ENCODE results near the gene KLC3. TPM values are rescaled to one million over a fixed set of nuclear protein-coding genes. Genes with fewer than 3 reads are reported as not detected.

Gene KLC3
- total RNA-seq, 1 donor from 2014 or later = 0.52 TPM

DNA sequence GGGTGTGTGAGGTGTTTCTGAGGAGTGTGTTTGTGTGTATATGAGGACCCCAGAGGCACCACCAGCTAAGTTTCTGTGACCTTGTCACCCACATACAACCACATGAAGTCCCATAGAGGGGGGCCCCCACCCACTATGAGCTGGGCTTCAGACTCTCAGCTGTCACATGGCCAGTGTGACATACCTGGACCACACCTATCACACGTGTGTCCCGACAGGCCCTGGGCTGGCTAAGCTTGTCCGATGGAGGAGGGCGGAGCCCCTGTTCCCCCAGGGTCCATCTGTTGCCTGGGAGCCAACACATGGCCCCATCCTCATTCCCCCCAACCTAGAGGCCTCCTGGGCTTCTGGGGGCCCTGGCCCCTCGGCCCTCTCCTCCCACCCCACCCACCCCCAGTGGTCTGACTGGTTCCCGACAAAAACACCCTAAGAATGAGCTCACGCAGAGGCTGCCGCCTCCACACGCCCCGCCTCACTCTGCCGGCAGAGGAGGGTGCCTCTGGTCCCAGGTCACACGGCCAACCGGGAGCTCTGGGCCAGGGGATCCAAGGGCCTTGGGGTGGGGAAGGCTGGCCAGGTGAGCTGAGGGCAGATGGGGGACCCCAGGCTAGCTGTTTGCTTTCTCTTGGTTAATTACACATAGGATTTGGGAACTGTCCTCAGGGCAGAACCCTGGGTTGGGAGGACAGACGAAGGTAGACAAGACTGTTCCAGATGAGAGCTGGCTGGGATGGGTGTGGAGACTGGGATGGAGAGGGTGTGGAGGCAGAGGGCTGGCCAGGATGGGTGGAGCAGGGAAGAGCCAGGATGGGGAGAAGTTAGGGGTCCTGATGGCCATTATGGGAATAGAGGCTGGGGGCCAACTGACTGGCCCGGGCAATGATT lies 4.3 kb downstream of the KLC3 start:
- Histone ChIP-seq H3K4me3 (ENCODE audit: low read length in 3 of 3) (no peak overlapping the region), H3K9ac (ENCODE audit: low read depth in 1 of 3, low read length in 3 of 3) (no peak overlapping the region), H3K27me3 (ENCODE audit: control insufficient read depth in 3 of 3, insufficient read depth in 3 of 3, low read length in 3 of 3) (peaks cover 35 to 55% (median 36%) of the 10 kb centered on the region in 3 donors), H3K9me3 (ENCODE audit: control insufficient read depth in 3 of 3, low read length in 3 of 3) (no peaks in the 10 kb centered on the region), H3K4me1 (ENCODE audit: control insufficient read depth in 3 of 3, insufficient read depth in 3 of 3, low read length in 3 of 3) (peaks cover 0 to 9% (median 2%) of the 10 kb centered on the region in 3 donors), H3K36me3 (ENCODE audit: control insufficient read depth in 3 of 3, insufficient read depth in 3 of 3, low read length in 3 of 3) (no peaks in the 10 kb centered on the region), H3K27ac (ENCODE audit: low read depth, low read length) (no peak overlapping the region)

DNA sequence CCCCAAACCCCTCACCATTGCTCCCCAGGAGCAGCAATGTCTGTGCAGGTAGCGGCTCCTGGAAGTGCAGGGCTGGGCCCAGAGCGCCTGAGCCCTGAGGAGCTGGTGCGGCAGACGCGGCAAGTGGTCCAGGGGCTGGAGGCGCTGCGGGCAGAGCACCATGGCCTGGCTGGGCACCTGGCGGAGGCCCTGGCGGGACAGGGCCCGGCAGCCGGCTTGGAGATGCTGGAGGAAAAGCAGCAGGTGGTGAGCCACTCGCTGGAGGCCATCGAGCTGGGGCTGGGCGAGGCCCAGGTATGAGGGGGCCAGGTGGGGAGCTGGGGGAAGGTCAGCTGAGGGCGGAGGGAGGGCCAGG lies 4.9 kb downstream of the KLC3 start:
- no peaks in the 10 kb centered on the region for H3K36me3 ChIP-seq (ENCODE audit: control insufficient read depth in 3 of 3, insufficient read depth in 3 of 3, low read length in 3 of 3)
- H3K9ac ChIP-seq (ENCODE audit: low read depth in 1 of 3, low read length in 3 of 3) = no peak overlapping the region
- peaks cover 29 to 50% (median 30%) of the 10 kb centered on the region in 3 donors for H3K27me3 ChIP-seq (ENCODE audit: control insufficient read depth in 3 of 3, insufficient read depth in 3 of 3, low read length in 3 of 3)
- no peaks in the 10 kb centered on the region for H3K9me3 ChIP-seq (ENCODE audit: control insufficient read depth in 3 of 3, low read length in 3 of 3)
- no peak overlapping the region for H3K4me3 ChIP-seq (ENCODE audit: low read length in 3 of 3)
- peaks cover 0 to 6% (median 0%) of the 10 kb centered on the region in 3 donors for H3K4me1 ChIP-seq (ENCODE audit: control insufficient read depth in 3 of 3, insufficient read depth in 3 of 3, low read length in 3 of 3)
- H3K27ac ChIP-seq (ENCODE audit: low read depth, low read length) = no peak overlapping the region

- no peaks in the 10 kb centered on the region for H3K9me3 ChIP-seq (ENCODE audit: control insufficient read depth in 3 of 3, low read length in 3 of 3)
- H3K36me3 ChIP-seq (ENCODE audit: control insufficient read depth in 3 of 3, insufficient read depth in 3 of 3, low read length in 3 of 3) = peaks cover 4 to 5% (median 4%) of the 10 kb centered on the region in 3 donors
- H3K4me1 ChIP-seq (ENCODE audit: control insufficient read depth in 3 of 3, insufficient read depth in 3 of 3, low read length in 3 of 3) = peaks cover 0 to 3% (median 0%) of the 10 kb centered on the region in 3 donors
- peaks cover 23 to 40% (median 26%) of the 10 kb centered on the region in 3 donors for H3K27me3 ChIP-seq (ENCODE audit: control insufficient read depth in 3 of 3, insufficient read depth in 3 of 3, low read length in 3 of 3)
- H3K27ac ChIP-seq (ENCODE audit: low read depth, low read length) = no peak overlapping the region
- no peak overlapping the region for H3K9ac ChIP-seq (ENCODE audit: low read depth in 1 of 3, low read length in 3 of 3)
- peak overlapping the region in 1 of 3 donors; percentile 13 for H3K4me3 ChIP-seq (ENCODE audit: low read length in 3 of 3)
Observed at GRCh38 chr19:45346449-45346848, 5.9 kb downstream of the KLC3 start.

DNA sequence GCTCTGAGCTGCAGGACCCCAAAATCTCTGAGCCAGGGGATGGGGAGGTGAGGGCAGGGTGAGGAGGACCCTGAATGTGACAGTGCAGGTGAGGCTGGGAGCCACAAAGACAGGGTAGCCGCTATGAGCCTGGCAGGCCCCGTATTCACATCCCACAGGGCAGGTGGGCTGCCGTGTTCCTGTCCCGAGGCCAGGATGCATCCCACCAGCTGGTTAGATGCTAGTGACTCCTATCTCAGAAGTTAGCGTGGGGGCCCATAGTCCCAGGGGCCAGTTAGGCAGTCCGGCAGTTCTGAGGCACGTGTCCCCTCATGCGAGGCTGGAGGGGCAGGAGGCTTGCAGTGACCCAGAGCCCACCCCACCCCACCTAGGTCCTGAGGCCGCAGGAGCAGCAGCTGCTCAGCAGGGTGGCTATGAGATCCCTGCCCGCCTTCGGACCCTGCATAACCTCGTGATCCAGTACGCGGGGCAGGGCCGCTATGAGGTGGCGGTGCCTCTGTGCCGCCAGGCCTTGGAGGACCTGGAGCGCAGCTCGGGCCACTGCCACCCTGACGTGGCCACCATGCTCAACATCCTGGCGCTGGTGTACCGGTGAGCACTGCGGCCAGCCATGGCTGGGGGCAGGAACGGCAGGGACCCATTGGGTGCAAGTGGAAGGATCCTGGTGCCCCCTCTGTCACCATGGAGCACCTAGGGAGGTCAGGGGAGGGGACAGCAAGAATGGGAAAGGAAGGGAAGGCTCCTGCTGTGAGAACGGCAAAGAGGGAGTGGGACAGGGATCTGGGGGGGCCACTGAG lies 7.2 kb downstream of the KLC3 start:
- Histone ChIP-seq H3K27me3 (ENCODE audit: control insufficient read depth in 3 of 3, insufficient read depth in 3 of 3, low read length in 3 of 3) (peaks cover 16 to 33% (median 21%) of the 10 kb centered on the region in 3 donors), H3K27ac (ENCODE audit: low read depth, low read length) (no peak overlapping the region), H3K36me3 (ENCODE audit: control insufficient read depth in 3 of 3, insufficient read depth in 3 of 3, low read length in 3 of 3) (peaks cover 7 to 15% (median 14%) of the 10 kb centered on the region in 3 donors), H3K9ac (ENCODE audit: low read depth in 1 of 3, low read length in 3 of 3) (no peak overlapping the region), H3K4me1 (ENCODE audit: control insufficient read depth in 3 of 3, insufficient read depth in 3 of 3, low read length in 3 of 3) (peaks cover 0 to 3% (median 0%) of the 10 kb centered on the region in 3 donors), H3K9me3 (ENCODE audit: control insufficient read depth in 3 of 3, low read length in 3 of 3) (no peaks in the 10 kb centered on the region), H3K4me3 (ENCODE audit: low read length in 3 of 3) (no peak overlapping the region)

DNA sequence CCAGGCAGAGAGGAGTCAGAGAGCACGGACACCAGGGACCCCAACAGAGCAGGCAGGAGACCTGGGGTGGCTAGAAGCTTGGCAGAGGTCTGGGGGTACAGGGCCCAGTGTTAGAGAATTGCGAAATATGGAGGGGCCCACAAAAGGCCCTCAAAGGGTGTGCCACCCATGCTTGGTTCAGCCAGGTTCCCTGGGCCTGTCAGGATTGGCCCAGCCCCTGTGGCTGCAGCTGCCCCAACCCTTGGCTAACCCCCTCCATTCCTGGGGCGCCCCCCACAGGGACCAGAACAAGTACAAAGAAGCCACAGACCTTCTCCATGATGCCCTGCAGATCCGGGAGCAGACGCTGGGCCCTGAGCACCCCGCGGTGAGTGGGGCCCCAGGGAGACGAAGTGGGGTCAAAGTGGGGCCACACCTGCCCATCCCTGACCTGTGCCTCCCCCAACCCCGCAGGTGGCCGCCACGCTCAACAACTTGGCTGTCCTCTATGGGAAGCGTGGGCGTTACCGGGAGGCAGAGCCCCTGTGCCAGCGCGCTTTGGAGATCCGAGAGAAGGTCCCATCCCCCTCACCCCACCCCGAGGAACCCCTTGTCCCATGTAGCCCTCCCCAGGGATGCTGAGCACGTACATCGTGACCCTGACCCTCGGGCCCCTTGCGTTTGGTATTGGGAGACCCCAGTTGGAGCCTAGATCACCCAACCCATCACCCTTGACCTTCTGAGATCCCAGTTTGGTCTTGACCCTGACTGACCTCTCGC lies 8.0 kb downstream of the KLC3 start:
- H3K27ac ChIP-seq (ENCODE audit: low read depth, low read length) = no peak overlapping the region
- no peak overlapping the region for H3K4me3 ChIP-seq (ENCODE audit: low read length in 3 of 3)

DNA sequence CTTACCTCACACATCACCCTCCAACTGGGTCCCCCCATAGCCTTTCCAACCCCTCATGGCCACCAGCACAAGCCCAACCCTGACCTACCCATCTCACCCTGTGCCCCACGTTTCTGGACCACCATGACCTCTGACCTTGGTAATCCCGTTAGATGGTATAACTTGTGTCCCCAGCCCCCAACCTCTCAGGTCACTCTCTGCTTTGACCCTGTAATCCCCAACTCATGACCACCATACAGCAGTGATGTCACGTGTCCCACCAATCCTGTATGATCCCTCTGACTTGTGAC lies 8.5 kb downstream of the KLC3 start:
- no peak overlapping the region for H3K27ac ChIP-seq (ENCODE audit: low read depth, low read length)
- H3K27me3 ChIP-seq (ENCODE audit: control insufficient read depth in 3 of 3, insufficient read depth in 3 of 3, low read length in 3 of 3) = peaks cover 14 to 30% (median 21%) of the 10 kb centered on the region in 3 donors
- no peaks in the 10 kb centered on the region for H3K9me3 ChIP-seq (ENCODE audit: control insufficient read depth in 3 of 3, low read length in 3 of 3)
- peaks cover 15 to 26% (median 22%) of the 10 kb centered on the region in 3 donors for H3K36me3 ChIP-seq (ENCODE audit: control insufficient read depth in 3 of 3, insufficient read depth in 3 of 3, low read length in 3 of 3)
- H3K9ac ChIP-seq (ENCODE audit: low read depth in 1 of 3, low read length in 3 of 3) = no peak overlapping the region
- no peak overlapping the region for H3K4me3 ChIP-seq (ENCODE audit: low read length in 3 of 3)
- H3K4me1 ChIP-seq (ENCODE audit: control insufficient read depth in 3 of 3, insufficient read depth in 3 of 3, low read length in 3 of 3) = peaks cover 0 to 3% (median 0%) of the 10 kb centered on the region in 3 donors

More for the DNA sequence above, 8.0 kb downstream of the KLC3 start:
- H3K27me3 ChIP-seq (ENCODE audit: control insufficient read depth in 3 of 3, insufficient read depth in 3 of 3, low read length in 3 of 3) = peaks cover 14 to 30% (median 21%) of the 10 kb centered on the region in 3 donors
- H3K9ac ChIP-seq (ENCODE audit: low read depth in 1 of 3, low read length in 3 of 3) = no peak overlapping the region
- H3K36me3 ChIP-seq (ENCODE audit: control insufficient read depth in 3 of 3, insufficient read depth in 3 of 3, low read length in 3 of 3) = peaks cover 13 to 20% (median 20%) of the 10 kb centered on the region in 3 donors
- peaks cover 0 to 3% (median 0%) of the 10 kb centered on the region in 3 donors for H3K4me1 ChIP-seq (ENCODE audit: control insufficient read depth in 3 of 3, insufficient read depth in 3 of 3, low read length in 3 of 3)
- H3K9me3 ChIP-seq (ENCODE audit: control insufficient read depth in 3 of 3, low read length in 3 of 3) = no peaks in the 10 kb centered on the region

DNA sequence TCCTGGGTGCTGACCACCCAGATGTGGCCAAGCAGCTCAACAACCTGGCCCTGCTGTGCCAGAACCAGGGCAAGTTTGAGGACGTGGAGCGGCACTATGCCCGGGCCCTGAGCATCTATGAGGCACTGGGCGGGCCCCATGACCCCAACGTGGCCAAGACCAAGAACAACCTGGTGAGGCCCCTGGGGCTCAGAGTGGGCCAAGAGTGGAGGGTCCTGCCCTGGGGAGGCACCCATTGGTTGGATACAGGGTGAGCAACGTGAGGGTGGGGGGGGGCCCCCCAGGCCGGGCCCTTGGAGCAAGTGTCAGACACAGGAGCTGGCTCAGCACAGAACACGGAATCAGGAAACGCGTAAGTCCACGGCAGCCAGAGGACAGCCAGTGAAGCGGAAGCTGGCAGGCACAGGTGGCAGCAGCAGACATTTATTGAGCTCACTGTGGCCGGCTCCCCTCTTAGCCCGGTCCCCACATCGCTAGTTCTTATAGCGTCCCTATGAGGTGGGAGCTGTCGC lies 8.9 kb downstream of the KLC3 start:
- H3K36me3 ChIP-seq (ENCODE audit: control insufficient read depth in 3 of 3, insufficient read depth in 3 of 3, low read length in 3 of 3) = peaks cover 18 to 29% (median 25%) of the 10 kb centered on the region in 3 donors
- H3K4me3 ChIP-seq (ENCODE audit: low read length in 3 of 3) = no peak overlapping the region
- H3K4me1 ChIP-seq (ENCODE audit: control insufficient read depth in 3 of 3, insufficient read depth in 3 of 3, low read length in 3 of 3) = peaks cover 0 to 3% (median 0%) of the 10 kb centered on the region in 3 donors
- peaks cover 14 to 30% (median 21%) of the 10 kb centered on the region in 3 donors for H3K27me3 ChIP-seq (ENCODE audit: control insufficient read depth in 3 of 3, insufficient read depth in 3 of 3, low read length in 3 of 3)
- no peak overlapping the region for H3K27ac ChIP-seq (ENCODE audit: low read depth, low read length)
- no peaks in the 10 kb centered on the region for H3K9me3 ChIP-seq (ENCODE audit: control insufficient read depth in 3 of 3, low read length in 3 of 3)
- H3K9ac ChIP-seq (ENCODE audit: low read depth in 1 of 3, low read length in 3 of 3) = no peak overlapping the region

DNA sequence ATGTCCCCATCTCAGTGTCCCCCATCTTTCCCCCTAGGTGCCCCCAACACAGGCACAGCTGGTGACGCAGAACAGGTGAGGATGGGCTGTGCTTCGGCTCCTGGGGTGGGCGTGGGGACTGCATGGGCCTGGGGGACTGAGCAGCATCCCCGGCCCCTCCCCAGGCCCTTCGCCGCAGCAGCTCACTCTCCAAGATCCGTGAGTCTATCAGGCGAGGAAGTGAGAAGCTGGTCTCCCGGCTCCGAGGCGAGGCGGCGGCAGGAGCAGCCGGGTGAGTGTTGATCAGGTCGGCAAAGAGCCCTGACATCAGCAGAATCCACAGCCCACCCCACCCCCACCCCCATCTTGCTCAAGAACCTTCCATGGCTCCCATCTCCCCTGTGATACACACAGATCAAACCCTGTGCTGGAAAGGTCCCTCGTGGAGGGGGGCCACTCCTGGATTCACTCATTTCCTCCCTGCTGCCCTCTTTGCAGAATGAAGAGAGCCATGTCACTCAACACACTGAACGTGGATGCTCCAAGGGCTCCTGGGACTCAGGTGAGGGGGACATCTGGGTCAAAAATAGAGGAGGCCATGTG lies 10.0 kb downstream of the KLC3 start:
- Histone ChIP-seq H3K27me3 (ENCODE audit: control insufficient read depth in 3 of 3, insufficient read depth in 3 of 3, low read length in 3 of 3) (peaks cover 9 to 23% (median 19%) of the 10 kb centered on the region in 3 donors), H3K4me3 (ENCODE audit: low read length in 3 of 3) (no peak overlapping the region), H3K9me3 (ENCODE audit: control insufficient read depth in 3 of 3, low read length in 3 of 3) (no peaks in the 10 kb centered on the region), H3K36me3 (ENCODE audit: control insufficient read depth in 3 of 3, insufficient read depth in 3 of 3, low read length in 3 of 3) (peaks cover 23 to 31% (median 31%) of the 10 kb centered on the region in 3 donors), H3K27ac (ENCODE audit: low read depth, low read length) (no peak overlapping the region), H3K4me1 (ENCODE audit: control insufficient read depth in 3 of 3, insufficient read depth in 3 of 3, low read length in 3 of 3) (peaks cover 0 to 3% (median 0%) of the 10 kb centered on the region in 3 donors), H3K9ac (ENCODE audit: low read depth in 1 of 3, low read length in 3 of 3) (no peak overlapping the region)

- H3K9me3 ChIP-seq (ENCODE audit: control insufficient read depth in 3 of 3, low read length in 3 of 3) = no peaks in the 10 kb centered on the region
- H3K27ac ChIP-seq (ENCODE audit: low read depth, low read length) = no peak overlapping the region
- peaks cover 9 to 14% (median 14%) of the 10 kb centered on the region in 3 donors for H3K27me3 ChIP-seq (ENCODE audit: control insufficient read depth in 3 of 3, insufficient read depth in 3 of 3, low read length in 3 of 3)
- H3K4me1 ChIP-seq (ENCODE audit: control insufficient read depth in 3 of 3, insufficient read depth in 3 of 3, low read length in 3 of 3) = peaks cover 0 to under 1% (median 0%) of the 10 kb centered on the region in 3 donors
- H3K36me3 ChIP-seq (ENCODE audit: control insufficient read depth in 3 of 3, insufficient read depth in 3 of 3, low read length in 3 of 3) = peaks cover 25 to 35% (median 31%) of the 10 kb centered on the region in 3 donors
- H3K9ac ChIP-seq (ENCODE audit: low read depth in 1 of 3, low read length in 3 of 3) = no peak overlapping the region
- no peak overlapping the region for H3K4me3 ChIP-seq (ENCODE audit: low read length in 3 of 3)
Observed at GRCh38 chr19:45351401-45351952, 10.9 kb downstream of the KLC3 start.

Data from skeletal muscle tissue (tissue), 4 donors.